GM19328 (cell line): ENCODE data around the gene FRRS1.

Experiments
- ATAC-seq: cut with Tn5 transposase; IDR thresholded peaks from one replicate; pipeline ENCODE4 v1.9.1; 2021; ENCODE audit warnings: mild to moderate bottlenecking, moderate library complexity; ENCODE audit not compliant: unreplicated experiment

Gene FRRS1

DNA sequence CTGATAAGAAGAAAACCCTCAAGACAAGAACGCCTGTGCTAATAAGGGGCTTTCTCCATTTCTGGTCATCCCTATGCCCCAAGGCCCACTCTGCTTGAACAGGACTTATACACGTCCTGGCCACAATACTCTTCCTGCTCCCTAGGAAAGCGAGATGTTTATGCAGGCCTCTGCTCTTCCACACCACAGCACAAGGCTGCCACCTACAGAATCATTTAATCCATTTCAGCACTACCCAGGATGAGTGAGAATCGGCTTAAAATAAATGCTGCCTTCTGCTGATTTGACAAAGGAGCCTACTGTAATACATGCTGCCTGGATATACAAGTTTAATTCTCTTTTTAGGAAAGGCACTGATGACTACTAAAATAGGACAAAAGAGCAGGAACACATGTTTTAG lies 29.4 kb downstream of the FRRS1 start:
- no peak for ATAC-seq

DNA sequence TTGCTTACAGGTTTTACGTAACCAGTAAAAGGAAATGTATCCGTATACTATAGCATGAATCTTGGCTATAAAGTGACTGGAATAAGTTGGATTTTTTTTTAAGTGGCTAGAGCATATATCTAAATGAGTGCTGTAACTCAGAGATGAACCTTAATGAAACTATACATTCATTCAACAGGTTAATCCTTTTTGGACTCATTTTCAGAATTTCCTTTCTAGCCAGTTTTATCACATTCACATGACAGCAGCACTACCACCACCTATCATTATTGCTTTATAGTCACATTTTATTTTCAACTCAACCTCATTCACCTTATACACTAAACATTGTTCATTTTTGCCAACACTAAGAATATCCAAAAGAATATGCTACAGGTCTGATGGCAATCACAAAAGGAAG lies 30.6 kb downstream of the FRRS1 start:
- ATAC-seq, result no peak

DNA sequence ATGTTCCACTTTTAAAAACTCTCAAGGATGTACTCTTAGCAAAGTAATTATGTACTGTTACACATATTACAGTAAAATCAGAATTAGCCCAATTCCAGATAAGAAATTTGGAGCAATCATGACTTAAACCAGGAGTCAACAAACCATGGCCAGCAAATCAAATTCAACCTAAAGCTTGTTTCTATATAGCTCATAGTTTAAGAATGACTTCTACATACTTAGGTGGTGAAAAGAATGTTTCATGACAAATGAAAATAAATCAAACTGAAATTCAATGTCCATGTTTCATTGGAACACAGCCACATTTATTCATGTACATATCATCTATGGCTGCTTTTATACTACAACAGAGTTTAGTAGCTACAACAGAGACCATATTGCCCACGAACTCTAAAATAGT lies 35.1 kb downstream of the FRRS1 start:
- no peak for ATAC-seq

DNA sequence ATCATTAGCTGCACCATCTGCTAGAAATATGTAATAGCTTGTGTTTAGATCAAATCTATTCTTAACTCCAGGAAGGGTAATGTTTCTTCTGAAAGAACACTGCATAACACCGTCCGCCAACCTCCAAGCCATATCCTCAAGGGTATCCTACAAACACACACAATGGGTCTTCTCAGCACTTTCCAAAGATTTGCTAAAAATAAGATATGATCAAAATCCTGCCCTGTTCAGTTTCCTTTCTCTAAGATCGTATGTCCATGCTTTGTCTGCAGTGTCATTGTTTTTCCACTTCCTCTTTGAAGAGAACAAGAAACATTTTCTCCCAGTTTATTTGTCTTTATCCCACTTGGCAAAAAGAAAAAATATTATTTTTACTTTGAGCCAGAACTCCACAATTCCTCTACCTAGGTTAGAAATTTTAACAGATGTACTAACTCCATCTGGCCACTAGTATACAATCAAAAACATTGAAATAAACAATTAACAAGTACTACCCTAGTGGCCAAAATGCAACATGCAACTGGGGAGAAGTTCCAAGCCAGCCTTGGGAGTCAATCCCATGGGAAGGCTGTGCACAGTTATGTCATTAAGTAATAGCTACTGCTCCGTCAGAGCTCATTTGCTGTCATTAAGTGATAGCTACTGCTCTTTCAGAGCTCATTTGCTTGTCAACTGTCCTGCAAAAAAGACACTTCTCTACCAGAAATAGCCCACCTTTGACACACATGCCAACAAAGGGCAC lies 37.8 kb downstream of the FRRS1 start:
- ATAC-seq, result no peak

DNA sequence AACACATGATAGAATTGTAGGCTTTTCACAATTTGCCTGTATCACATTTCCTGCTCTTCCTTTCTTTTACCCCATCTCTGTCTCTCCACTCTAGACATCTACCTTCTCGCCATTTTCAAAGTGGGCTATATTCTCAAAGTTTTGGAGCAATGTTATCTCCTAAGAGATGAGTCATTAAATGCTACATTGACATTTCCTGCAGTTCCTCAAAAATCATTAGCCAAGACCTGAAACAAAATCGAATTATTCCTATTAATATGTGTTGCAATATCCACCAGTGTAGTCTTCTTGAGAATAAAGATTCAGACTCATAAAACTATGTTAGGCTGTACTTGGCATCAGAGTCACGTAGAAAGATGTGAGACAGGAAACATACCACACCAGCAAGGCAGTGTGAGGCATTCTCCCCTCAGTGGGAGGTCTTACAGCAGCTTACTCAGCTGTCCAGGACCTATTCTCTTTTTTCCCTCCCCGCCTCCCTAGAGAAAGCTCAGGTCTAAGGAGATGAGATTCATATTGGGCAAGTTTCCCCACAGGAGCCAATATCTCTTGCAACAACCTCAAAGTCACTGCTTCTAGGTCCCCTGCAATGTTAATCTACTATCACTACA lies 38.8 kb downstream of the FRRS1 start:
- no peak for ATAC-seq

DNA sequence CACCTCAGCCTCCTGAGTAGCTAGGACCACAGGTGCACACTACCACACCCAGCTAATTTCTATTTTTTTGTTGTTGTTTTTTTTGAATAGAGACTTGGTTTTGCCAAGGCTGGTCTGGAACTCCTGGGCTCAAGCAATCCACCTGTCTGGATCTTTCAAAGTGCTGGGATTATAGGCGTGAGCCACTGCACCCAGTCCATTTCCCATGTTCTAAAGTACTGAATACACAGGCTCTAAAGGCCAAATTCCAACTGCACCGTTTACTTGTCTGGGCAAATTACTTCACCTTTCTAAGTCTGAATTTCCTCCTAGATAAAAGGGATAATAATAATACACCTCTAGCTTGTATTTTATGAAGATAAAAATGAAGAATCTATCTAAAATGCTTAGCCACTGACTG lies 39.6 kb downstream of the FRRS1 start:
- no peak for ATAC-seq

DNA sequence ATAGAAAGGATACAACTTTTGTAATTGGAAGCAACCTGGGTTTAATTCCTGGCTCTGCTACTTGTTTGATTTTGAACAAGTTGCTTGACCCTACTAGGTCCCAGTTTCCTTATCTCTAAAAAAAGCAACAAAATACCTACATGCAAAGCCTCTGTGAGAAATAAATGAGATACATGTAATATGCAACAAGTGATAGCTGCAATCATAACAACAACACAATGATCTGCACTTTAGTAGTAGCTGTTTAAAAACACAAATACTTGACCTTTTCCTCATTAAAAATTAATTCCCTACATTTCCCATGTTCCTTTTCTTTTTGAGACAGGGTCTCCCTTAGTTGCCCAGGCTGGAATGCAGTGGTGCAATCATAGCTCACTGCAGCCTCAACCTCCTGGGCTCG lies 40.0 kb downstream of the FRRS1 start:
- ATAC-seq, result no peak

DNA sequence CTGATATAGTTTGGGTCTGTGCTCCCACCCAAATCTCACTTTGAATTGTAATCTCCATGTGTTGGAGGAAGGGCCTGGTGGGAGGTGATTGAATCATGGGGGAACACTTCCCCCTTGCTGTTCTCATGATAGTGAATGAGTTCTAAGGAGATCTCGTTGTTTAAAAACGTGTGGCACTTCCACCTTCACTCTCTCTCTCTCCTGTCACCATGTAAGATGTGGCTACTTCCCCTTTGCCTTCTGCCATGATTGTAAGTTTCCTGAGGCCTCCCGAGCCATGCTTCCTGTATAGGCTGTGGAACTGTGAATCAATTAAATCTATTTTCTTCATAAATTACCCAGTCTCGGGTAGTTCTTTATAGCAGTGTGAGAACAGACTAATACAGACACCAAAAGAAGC lies 40.4 kb downstream of the FRRS1 start:
- ATAC-seq, result no peak

DNA sequence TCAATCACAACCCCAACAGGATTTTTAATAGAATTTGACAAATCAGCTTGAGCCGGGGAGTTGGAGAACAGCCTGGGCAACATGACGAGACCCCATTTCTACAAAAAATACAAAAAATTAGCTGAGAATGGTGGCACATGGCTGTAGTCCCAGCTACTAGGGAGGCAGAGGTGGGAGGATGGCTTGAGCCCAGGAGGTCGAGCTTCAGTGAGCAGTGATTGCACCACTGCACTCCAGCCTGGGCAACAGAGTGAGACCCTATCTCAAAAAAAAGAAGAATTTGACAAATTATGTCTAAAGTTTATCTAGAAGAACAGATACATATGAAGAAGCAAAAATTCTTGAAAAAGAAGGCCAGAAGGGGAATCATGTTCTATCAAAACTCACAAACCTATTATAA lies 43.2 kb downstream of the FRRS1 start:
- ATAC-seq, result no peak

DNA sequence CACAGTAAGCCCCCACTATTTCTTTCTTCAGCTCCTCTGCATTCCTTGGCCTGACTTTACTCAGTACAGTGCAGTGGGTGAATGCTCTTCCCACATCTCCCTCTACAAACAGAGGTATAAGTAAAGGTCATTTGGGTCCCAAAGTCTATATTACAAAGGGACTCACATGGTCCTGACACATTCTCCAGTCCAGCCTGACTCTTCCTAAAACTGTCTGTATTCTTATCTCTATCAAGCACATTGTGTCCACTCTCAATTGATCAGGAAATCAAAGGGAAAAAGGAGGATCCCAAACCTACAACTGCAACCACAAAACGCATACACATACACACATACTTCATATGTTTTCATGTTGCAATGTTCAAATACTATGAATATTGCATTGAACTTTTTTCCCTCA lies 49.4 kb downstream of the FRRS1 start:
- no peak for ATAC-seq

DNA sequence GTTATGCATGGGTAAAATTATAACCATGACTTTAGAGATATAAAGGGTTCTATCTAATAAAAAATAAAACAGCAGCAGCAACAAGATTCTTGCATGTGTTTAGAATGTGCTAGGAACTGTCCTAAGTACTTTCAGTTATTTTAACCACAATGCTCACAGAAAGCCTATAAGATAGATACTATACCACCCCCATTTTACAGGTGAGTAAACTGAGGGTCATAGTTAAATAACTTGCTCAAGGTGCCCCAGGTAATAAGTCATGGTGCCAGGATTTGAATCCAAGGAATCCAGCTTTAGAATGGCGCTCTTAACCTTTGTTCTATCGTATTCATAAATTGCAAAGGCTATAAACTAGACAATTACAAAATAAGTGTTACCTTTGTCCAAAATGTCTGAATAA lies 53.4 kb downstream of the FRRS1 start:
- ATAC-seq, result no peak

DNA sequence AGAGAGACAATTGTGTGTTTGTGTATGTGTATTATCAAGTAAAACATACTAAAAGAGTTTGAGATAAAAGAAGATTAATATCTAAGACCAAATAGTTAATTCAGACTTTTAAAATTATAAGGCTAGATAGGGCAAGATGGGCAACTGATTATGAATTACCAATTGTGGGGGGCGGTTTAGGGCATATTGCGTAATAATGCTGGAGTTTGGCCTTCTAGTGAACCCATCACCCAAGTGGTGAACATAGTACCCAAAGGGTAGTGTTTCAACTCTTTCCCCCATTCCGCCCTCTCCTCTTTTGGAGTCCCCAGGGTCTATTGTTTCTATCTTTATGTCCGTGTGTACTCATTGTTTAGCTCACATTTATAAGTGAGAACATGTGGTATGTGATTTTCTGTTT lies 55.4 kb downstream of the FRRS1 start:
- no peak for ATAC-seq

DNA sequence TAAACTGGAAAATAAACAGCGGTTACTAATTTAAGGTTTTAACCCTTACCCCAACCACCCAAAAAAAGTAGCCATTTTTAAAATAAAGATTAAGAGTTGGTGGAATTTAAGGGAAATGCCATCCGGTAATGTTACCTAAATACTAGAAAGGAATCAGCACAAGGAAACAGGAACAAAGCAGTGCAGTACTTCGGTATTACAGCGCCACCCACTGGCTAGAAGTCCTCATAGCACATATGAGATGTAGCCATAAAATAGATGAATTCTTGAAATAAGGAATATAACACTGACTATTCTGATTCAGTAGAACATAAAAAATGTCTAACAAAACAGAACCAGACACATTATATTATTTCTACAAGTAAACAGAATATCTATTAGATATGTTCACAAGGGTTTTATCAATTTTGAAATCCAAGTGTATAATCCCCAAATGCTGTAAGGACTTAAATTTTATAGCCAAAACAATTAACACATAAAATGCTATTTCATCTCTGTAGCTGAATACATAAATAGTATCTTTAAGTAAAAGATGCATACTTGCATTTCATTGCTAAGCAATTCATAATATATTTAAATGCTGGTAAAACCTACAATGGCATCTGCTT lies 58.8 kb downstream of the FRRS1 start:
- peak; percentile 70 for ATAC-seq

DNA sequence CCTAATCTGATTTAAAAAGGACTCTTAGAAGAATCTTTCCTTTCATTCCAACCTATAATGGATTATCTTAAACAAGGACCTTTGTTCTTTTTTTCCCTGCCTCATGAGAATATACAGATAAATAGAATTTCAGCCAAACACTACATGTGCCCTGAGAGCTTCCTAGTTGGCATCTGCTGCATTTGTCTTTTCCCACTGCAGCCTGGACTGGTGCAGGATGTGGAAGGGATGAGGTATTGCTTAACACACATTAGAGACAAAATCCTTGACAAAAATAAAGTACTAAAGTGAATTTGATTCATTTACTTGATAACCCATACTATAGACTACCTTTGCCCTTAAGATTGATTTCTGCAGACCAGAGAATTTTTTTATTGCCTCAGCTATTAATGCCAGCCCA lies 61.0 kb downstream of the FRRS1 start:
- no peak for ATAC-seq

DNA sequence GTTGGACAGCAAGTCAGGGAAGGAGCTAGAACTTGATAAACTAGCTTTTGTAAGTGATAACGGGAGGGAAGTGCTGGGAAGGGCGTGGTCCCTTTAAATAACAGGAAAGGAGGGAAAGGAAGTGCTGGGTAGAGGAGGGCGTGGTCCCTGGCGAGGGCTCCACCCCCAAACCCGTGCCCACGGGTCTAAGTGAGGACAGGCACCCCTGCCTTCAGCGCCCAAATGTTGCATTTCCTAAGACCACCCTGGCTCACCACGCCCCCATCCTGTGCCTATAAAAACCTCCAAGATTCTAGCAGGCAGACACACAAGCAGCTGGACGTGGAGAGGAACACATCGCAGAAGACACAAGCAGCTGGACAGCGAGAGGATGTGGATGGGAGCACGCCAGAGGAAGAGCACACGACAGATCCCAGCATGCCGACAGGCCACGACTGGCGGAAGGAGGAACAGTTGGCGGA lies 62.0 kb downstream of the FRRS1 start:
- ATAC-seq, result no peak

DNA sequence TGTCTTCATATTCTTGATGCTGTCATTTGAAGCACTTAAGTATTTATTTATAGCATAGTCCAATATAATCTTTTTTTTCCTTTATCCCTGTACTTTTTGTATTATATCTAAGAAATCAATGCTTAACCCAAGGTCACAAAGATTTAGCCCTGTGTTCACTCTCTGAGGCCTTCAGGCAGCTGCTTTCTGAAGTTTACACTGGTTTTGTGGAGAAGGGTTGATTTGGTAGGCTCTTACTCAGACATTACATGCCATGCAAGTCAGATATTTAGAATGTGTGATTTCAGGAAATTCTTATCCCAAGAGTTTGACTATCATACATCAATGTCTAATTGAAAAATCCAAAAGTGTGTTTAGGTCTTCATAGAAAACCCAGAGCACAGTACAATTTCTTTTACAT lies 64.2 kb downstream of the FRRS1 start:
- no peak for ATAC-seq

DNA sequence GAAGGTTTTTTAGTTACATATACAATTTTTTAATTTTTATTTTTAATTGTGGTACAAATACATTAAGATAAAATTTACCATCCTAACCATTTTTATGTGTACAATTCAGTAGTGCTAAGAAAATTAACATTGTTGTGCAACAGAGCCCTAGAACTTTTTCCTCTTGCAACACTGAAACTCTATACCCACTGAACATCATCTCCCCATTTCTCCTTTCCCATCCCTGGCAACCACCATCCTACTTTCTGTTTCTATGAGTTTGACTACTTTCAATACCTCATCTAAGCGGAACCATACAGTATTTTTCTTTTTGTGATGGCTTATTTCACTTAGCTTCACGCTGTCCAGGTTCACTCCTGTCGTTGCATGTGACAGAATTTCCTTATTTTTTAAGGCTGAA lies 66.4 kb downstream of the FRRS1 start:
- no peak for ATAC-seq

DNA sequence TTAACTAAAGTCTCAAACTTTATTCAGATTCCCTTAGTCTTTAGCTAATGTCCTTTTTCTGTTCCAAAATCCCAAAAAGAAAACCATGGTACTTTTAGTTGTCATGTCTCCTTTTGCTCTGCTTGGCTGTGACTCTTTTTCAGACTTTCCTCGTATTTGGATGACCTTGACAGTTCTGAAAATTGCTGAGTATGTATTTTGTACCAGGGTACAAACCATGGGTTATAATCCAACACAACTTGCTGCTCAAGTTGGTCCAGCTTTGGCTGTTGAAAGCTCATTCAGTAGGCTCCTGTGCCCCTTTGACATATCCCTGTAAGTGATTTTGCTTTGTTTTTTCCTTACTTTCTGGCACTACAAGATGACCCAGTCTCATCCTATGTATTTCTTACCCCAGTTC lies 68.9 kb downstream of the FRRS1 start:
- no peak for ATAC-seq

DNA sequence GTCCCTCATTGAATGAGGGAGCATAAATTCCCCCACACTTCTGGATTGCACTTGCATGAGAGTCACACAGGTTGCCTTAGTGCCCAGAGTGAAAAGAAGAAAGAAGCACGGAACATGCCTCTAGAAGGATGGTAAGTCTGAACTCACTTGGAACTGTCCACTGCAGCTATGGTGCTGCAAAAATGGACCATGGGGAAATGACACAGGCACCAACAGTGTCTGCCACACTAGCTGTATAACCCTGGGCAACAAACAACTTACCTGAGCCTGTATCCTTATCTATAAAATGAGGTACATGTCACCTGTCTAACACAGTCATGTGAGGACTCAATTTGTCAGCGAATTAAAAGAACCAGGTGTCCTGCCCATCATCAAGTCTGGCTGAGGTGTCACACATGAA lies 69.8 kb downstream of the FRRS1 start:
- ATAC-seq, result no peak

DNA sequence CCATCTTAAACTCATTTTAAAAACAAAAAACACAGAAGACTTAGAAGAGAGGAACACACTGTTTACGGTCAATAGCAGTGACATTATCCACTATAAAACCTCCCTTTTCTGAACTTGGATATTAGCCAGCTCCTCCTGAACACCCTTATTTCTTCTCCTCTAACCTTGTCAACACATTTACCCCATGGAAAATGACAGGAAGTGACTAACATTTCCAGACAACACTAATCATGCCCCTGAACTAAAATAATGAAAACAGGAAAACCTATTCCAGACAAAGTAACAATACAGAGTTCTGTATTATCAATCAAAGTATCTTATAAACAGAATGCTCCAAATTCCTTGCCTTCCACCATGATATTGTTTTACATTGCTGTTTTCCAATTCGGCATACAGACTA lies 75.3 kb downstream of the FRRS1 start:
- ATAC-seq, result no peak

DNA sequence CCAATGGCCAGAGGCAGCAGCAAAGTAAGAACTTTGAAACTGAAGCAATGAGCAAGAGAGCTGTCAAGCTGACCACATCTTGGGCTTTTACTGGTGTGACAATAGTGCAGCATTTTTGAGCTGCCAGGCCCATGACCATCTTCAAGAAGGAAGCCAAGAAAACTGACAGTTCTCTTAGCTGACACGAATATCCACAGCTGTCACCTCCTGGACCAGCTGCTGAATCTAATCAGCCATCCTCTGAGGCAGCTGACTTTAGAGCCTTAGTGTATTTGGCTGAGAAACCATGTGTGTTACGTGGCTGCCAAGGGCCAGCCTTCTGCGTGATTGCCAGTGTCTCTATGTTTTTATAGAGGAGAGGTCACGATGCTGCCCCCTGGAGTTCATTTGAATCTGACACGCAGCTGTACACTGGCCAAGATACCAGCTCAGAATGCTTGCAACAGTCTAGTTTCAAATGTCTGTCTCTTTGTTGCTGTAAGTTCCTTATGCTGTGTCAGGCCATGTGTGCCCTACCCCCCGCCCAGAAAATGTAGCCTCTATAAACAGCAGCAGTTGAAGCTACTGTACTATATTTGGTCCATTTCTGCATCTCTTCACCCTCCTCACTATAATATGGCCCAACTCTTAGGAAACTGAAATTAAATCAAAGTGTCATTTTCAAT lies 80.8 kb downstream of the FRRS1 start:
- peak; percentile 89 for ATAC-seq

DNA sequence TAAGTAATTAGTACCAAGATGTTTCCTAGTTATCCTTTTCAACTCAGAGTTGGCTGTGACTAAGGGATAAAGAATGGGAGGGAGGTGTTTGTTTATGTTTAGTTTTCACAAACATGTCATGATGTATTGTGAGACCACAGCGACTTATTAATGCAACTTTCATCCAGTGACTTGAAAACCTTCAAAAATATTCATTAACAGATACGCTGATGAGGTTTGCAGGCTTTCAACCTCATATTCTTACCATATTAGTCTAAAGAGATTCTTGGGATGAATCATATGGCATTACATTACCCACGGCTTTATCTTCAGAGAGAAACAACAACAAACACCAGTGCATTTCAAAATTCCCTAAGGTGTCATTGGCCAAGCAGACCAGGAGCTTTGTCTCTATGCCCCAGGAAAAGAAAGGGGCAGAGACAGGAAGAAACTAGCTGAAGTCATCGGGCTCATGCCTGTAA lies 84.1 kb downstream of the FRRS1 start:
- no peak for ATAC-seq
